Natural killer cell (primary cell): Measurements from ENCODE around the gene MCAT. TPM values are rescaled to one million over a fixed set of nuclear protein-coding genes. Genes with fewer than 3 reads are reported as not detected.
A peak's percentile ranks its signal among the peaks of the same experiment; 100 is the strongest.

Experiments
- ATAC-seq, 3 donors: fragments of 150-1000 bp in 2 of 3; fragments of 200-7000 bp in 1 of 3; cut with Tn5 transposase; 1 replicate in 1 of 3; 2 replicates in 2 of 3; pipeline ENCODE4 v1.10.0; 2021; ENCODE audit warnings: mild to moderate bottlenecking in 2 of 3, moderate library complexity in 2 of 3
- DNase-seq, 2 donors: peaks; one replicate each; pipeline versions ENCODE4 v3.0.0 to v3.0.0-alpha.2; 2013 to 2021; ENCODE audit warnings: mixed read lengths in 1 of 2
- H3K27ac ChIP-seq: one replicate; pipeline ENCODE4 v1.5.1; 2013; ENCODE audit warnings: mild to moderate bottlenecking, low read length
- H3K27me3 ChIP-seq: one replicate; pipeline ENCODE4 v1.6.1; 2013; ENCODE audit warnings: low read length; ENCODE audit not compliant: control insufficient read depth, insufficient read depth
- H3K36me3 ChIP-seq: one replicate; pipeline ENCODE4 v1.6.1; 2013; ENCODE audit warnings: low read length; ENCODE audit not compliant: control insufficient read depth, insufficient read depth
- H3K4me1 ChIP-seq: one replicate; pipeline ENCODE4 v1.6.1; 2013; ENCODE audit warnings: low read length; ENCODE audit not compliant: control insufficient read depth, insufficient read depth
- H3K4me3 ChIP-seq: one replicate; pipeline ENCODE4 v1.5.1; 2013; ENCODE audit warnings: low read length
- H3K9me3 ChIP-seq: one replicate; pipeline ENCODE4 v1.6.1; 2013; ENCODE audit warnings: low read length; ENCODE audit not compliant: control insufficient read depth, insufficient read depth
- H3K27ac Mint-ChIP-seq, 2 donors: one replicate each; pipeline ENCODE4 v1.8.0; 2022; ENCODE audit warnings: mild to moderate bottlenecking in 2 of 2, mixed read lengths in 2 of 2, moderate library complexity in 1 of 2
- H3K27me3 Mint-ChIP-seq, 2 donors: one replicate each; pipeline ENCODE4 v1.8.0; 2022; ENCODE audit warnings: low read depth in 2 of 2, mixed read lengths in 2 of 2
- H3K36me3 Mint-ChIP-seq: one replicate; pipeline ENCODE4 v1.8.0; 2022; ENCODE audit warnings: mixed read lengths
- H3K4me1 Mint-ChIP-seq, 2 donors: one replicate each; pipeline ENCODE4 v1.8.0; 2022; ENCODE audit warnings: mixed read lengths in 2 of 2
- H3K4me3 Mint-ChIP-seq: one replicate; pipeline ENCODE4 v1.8.0; 2022; ENCODE audit warnings: mild to moderate bottlenecking, moderate library complexity, mixed read lengths
- H3K9me3 Mint-ChIP-seq, 2 donors: one replicate each; pipeline ENCODE4 v1.8.0; 2022; ENCODE audit warnings: mixed read lengths in 2 of 2
- CTCF ChIP-seq: fragments of 200-600 bp; IDR thresholded peaks from one replicate; pipeline ENCODE4 v1.8.0; 2022; ENCODE audit warnings: antibody characterized with exemption
- WGBS: methylation state at CpG from one replicate; pipeline ENCODE4 v1.1.7; 2013; ENCODE audit warnings: missing lambda C conversion rate; ENCODE audit not compliant: insufficient coverage; 5-methylcytosine and 5-hydroxymethylcytosine counted together
- intact Hi-C: fragments of 100-400 bp; cut with micrococcal nuclease; formaldehyde crosslinking; loops from one replicate; pipeline ENCODE4 v1.14.2; 2022
- total RNA-seq, 4 donors: library from RNA; stranded (reverse); fragments of 120-200 nt in 1 of 4; gene quantifications; one replicate each; pipeline versions ENCODE4 v1.2.3 to v1.2.4, GENCODE V29; 2013 to 2022

The MCAT gene
- total RNA-seq, 3 donors from 2014 or later (not counting 1 experiment from before 2014, with no cell fraction given): 6.5 to 12.4 (median 9.3) TPM

- WGBS: 95% methylated on average over 2 of the region's 3 CpGs
- no peaks in the 10 kb centered on the region for H3K36me3 Mint-ChIP-seq
- no peak for ATAC-seq
- Histone ChIP-seq H3K27ac (no peak overlapping the region), H3K4me3 (no peak overlapping the region), H3K27me3 (no peaks in the 10 kb centered on the region), H3K36me3 (peaks cover 3% of the 10 kb centered on the region), H3K9me3 (no peaks in the 10 kb centered on the region), H3K4me1 (peaks cover 43% of the 10 kb centered on the region)
- peak overlapping the region; percentile 13 for H3K4me3 Mint-ChIP-seq
- no peak for DNase-seq
- H3K4me1 Mint-ChIP-seq: peaks cover 17 to 30% of the 10 kb centered on the region in 2 donors
- H3K27ac Mint-ChIP-seq: no peak overlapping the region
- H3K9me3 Mint-ChIP-seq: no peaks in the 10 kb centered on the region
- TF ChIP-seq CTCF: no peak
- intact Hi-C loops: no loop called here
- peaks cover 0 to 2% of the 10 kb centered on the region in 2 donors for H3K27me3 Mint-ChIP-seq
These were observed 1.8 kb upstream of the MCAT start for GRCh38 chr22:43144949-43145348.

DNA sequence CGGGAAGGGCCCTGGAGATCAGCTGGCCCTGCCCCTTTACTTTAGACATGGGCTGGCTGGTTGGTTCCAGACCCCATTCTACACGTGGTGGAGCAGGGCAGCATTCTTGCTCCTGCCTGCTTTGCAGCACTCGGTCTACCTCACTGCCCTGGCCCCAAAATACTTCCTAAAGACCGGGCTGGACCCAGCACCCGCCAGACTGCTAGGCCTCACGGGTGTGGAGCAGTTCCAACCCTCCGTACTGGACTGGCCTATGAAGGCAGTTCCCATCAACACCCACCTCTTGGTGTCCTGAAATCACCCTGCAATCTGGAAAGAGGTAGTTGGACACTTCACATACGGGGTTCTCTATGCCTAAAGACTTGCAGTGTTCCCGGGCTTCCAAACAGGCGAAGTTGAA lies 6.4 kb downstream of the MCAT start:
- no peak for TF ChIP-seq CTCF
- H3K36me3 ChIP-seq: peaks cover 19% of the 10 kb centered on the region
- no peaks in the 10 kb centered on the region for H3K27me3 Mint-ChIP-seq
- no peaks in the 10 kb centered on the region for H3K9me3 ChIP-seq
- intact Hi-C loops: loop anchor here (5.0 kb wide), 1 partner anchor 354 kb away; no protein-coding TSS in a partner anchor
- no peak overlapping the region for H3K27ac ChIP-seq
- H3K4me3 Mint-ChIP-seq: no peak overlapping the region
- no peaks in the 10 kb centered on the region for H3K9me3 Mint-ChIP-seq
- no peak overlapping the region for H3K27ac Mint-ChIP-seq
- H3K27me3 ChIP-seq: no peaks in the 10 kb centered on the region
- 85% methylated on average over 10 of the region's 10 CpGs for WGBS
- no peaks in the 10 kb centered on the region for H3K36me3 Mint-ChIP-seq
- DNase-seq: no peak
- no peak overlapping the region for H3K4me3 ChIP-seq
- H3K4me1 Mint-ChIP-seq: peaks cover 0 to 6% of the 10 kb centered on the region in 2 donors
- H3K4me1 ChIP-seq: no peaks in the 10 kb centered on the region
- ATAC-seq: no peak

GRCh38 chr22:43136255-43136654 lies 6.9 kb downstream of the MCAT start:
- no peaks in the 10 kb centered on the region for H3K27me3 Mint-ChIP-seq
- H3K27me3 ChIP-seq: no peaks in the 10 kb centered on the region
- DNase-seq (peak in 1 of 2 donors; percentile 66), ATAC-seq (peak in 2 of 3 donors; percentile 73 to 74)
- no peak overlapping the region for H3K27ac Mint-ChIP-seq
- intact Hi-C loops: loop anchor here (5.0 kb wide), 1 partner anchor 354 kb away; no protein-coding TSS in a partner anchor
- H3K9me3 ChIP-seq: no peaks in the 10 kb centered on the region
- H3K27ac ChIP-seq: no peak overlapping the region
- peak; percentile 43 for TF ChIP-seq CTCF
- WGBS: 52% methylated on average over 9 of the region's 9 CpGs
- no peaks in the 10 kb centered on the region for H3K4me1 ChIP-seq
- no peaks in the 10 kb centered on the region for H3K9me3 Mint-ChIP-seq
- H3K36me3 ChIP-seq: peaks cover 22% of the 10 kb centered on the region
- peaks cover 0 to 6% of the 10 kb centered on the region in 2 donors for H3K4me1 Mint-ChIP-seq
- no peak overlapping the region for H3K4me3 ChIP-seq
- no peaks in the 10 kb centered on the region for H3K36me3 Mint-ChIP-seq
- H3K4me3 Mint-ChIP-seq: no peak overlapping the region

- Histone ChIP-seq H3K36me3 (peaks cover 22% of the 10 kb centered on the region), H3K4me1 (no peaks in the 10 kb centered on the region), H3K9me3 (no peaks in the 10 kb centered on the region), H3K4me3 (no peak overlapping the region), H3K27me3 (no peaks in the 10 kb centered on the region), H3K27ac (no peak overlapping the region)
- WGBS: 95% methylated on average over 3 of the region's 5 CpGs
- intact Hi-C loops: loop anchor here (5.0 kb wide), 1 partner anchor 353 kb away; no protein-coding TSS in a partner anchor
- H3K4me3 Mint-ChIP-seq: no peak overlapping the region
- H3K9me3 Mint-ChIP-seq: no peaks in the 10 kb centered on the region
- TF ChIP-seq CTCF: no peak
- no peaks in the 10 kb centered on the region for H3K27me3 Mint-ChIP-seq
- no peak for ATAC-seq
- no peaks in the 10 kb centered on the region for H3K36me3 Mint-ChIP-seq
- H3K27ac Mint-ChIP-seq: no peak overlapping the region
- DNase-seq: no peak
- H3K4me1 Mint-ChIP-seq: peaks cover 0 to 6% of the 10 kb centered on the region in 2 donors
These were observed 7.6 kb downstream of the MCAT start for GRCh38 chr22:43135565-43135964.
